ENCODE measurements around the gene RAB43. TPM values are rescaled to one million over a fixed set of nuclear protein-coding genes. Genes with fewer than 3 reads are reported as not detected.

Gene RAB43
- total RNA-seq, 1 donor from 2014 or later, result 0.36 TPM

DNA sequence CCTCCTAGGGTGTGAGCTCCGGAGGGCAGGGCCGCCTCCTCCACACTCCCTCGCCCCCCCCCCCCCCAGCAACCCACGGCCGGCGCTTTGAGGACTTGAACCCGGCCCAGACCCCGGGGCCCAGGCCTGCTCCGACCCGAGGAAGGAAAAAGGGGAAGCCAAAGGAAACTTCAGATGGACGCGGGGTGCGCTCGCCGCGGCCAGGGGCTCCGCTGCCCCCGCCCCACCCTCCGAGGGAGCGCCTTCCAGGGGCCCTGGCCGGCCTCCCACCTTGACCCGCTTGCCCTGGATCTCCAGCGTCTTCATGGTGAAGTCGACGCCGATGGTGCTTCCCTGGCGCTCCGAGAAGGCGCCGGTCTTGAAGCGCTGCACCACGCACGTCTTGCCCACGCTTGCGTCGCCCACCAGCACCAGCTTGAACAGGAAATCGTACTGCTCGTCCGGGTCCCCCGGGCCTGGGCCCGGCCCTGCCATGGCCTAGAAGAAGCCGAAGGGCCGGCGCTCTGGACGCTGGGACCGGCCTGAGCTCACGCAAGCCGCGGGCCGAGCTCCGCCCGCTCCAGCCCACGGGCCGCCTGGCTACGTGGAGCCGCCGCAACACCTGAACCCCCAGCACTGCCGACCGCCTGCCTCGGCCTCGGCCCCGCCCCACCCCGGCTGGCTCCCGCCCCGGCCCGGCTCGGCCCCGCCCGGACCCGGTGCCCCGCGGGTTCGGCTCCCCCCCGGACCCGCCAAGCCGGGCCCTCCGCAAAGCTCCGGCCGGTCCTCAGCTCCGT is 400 bp downstream of the RAB43 start:
- Histone ChIP-seq H2AFZ (replicated peaks) (peak overlapping the region; percentile 93), H3K4me2 (peak overlapping the region; percentile 95), H3F3A (ENCODE audit: low read depth) (peaks cover 14% of the 10 kb centered on the region), H4K20me1 (ENCODE audit: low read depth) (peaks cover 30% of the 10 kb centered on the region), H3K27ac (no peak overlapping the region), H3K27me3 (no peaks in the 10 kb centered on the region), H3K4me3 (peak overlapping the region; percentile 70), H3K9ac (peak overlapping the region; percentile 62), H3K79me2 (ENCODE audit: low read depth) (peaks cover 26% of the 10 kb centered on the region), H3K36me3 (no peaks in the 10 kb centered on the region), H3K9me3 (ENCODE audit: low read depth) (no peaks in the 10 kb centered on the region), H3K4me1 (peaks cover 22% of the 10 kb centered on the region)
- Mint-ChIP-seq H3K9me3 (no peaks in the 10 kb centered on the region), H3K27me3 (ENCODE audit: insufficient read depth, low read depth) (no peaks in the 10 kb centered on the region), H3K4me3 (peak overlapping the region; percentile 85), H3K36me3 (peaks cover 2% of the 10 kb centered on the region), H3K27ac (no peak overlapping the region), H3K4me1 (peaks cover 37% of the 10 kb centered on the region)
- peak; percentile 51 for DNase-seq (ENCODE audit: low spot score)
- TF ChIP-seq, protein P1, sequence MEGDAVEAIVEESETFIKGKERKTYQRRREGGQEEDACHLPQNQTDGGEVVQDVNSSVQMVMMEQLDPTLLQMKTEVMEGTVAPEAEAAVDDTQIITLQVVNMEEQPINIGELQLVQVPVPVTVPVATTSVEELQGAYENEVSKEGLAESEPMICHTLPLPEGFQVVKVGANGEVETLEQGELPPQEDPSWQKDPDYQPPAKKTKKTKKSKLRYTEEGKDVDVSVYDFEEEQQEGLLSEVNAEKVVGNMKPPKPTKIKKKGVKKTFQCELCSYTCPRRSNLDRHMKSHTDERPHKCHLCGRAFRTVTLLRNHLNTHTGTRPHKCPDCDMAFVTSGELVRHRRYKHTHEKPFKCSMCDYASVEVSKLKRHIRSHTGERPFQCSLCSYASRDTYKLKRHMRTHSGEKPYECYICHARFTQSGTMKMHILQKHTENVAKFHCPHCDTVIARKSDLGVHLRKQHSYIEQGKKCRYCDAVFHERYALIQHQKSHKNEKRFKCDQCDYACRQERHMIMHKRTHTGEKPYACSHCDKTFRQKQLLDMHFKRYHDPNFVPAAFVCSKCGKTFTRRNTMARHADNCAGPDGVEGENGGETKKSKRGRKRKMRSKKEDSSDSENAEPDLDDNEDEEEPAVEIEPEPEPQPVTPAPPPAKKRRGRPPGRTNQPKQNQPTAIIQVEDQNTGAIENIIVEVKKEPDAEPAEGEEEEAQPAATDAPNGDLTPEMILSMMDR (IDR thresholded peaks at IDR 0.05), result no peak
- TF ChIP-seq EZH2 (IDR thresholded peaks at IDR 0.05) (no peak), EZH2phosphoT487 (IDR thresholded peaks at IDR 0.05) (no peak)

DNA sequence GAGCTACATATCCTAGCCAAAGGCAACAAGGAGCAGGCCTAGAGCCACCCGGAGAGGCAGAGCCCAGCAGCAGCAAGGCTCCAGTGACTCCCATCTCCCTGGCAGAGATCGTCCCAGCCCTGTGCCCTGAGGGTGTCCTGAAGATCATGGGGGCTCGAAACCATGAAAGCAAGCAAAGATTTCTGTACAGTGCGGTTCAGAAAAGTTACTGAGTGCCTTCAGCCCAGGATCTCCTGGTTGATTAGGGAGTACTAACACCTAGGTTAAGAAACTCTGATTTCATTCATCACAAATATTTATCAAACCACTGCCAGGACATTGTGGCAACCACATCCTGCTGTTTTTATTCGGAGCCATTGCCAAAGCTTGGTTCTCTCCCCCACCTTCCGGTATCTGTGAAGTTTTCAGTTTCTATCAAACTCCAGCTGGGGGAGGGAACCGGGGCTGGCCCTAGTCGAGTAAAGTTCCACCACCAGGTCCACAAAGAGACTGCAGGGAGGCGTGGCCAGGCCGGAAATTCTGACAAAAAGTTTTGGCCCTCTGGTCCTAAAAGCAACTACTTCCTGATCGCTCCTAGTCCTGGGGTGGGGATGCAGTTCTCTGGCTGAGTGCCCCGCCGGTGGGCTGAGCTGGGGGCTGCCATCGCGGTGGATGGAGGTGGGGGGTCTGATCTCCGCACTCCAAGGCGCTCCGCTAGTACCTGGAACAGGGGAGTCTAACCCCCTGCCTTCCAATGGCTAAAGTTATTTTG is 1.2 kb downstream of the RAB43 start:
- Histone ChIP-seq H3K9me3 (ENCODE audit: low read depth) (no peaks in the 10 kb centered on the region), H2AFZ (replicated peaks) (peak overlapping the region; percentile 93), H4K20me1 (ENCODE audit: low read depth) (peaks cover 30% of the 10 kb centered on the region), H3K27me3 (no peaks in the 10 kb centered on the region), H3K36me3 (no peaks in the 10 kb centered on the region), H3F3A (ENCODE audit: low read depth) (peaks cover 16% of the 10 kb centered on the region), H3K79me2 (ENCODE audit: low read depth) (peaks cover 26% of the 10 kb centered on the region), H3K4me1 (peaks cover 22% of the 10 kb centered on the region), H3K4me2 (peak overlapping the region; percentile 95), H3K9ac (peak overlapping the region; percentile 62), H3K4me3 (peak overlapping the region; percentile 70), H3K27ac (no peak overlapping the region)
- DNase-seq (ENCODE audit: low spot score), result peak; percentile 80
- Mint-ChIP-seq H3K4me1 (peaks cover 41% of the 10 kb centered on the region), H3K4me3 (peak overlapping the region; percentile 85), H3K27ac (peak overlapping the region; percentile 4), H3K9me3 (no peaks in the 10 kb centered on the region), H3K27me3 (ENCODE audit: insufficient read depth, low read depth) (no peaks in the 10 kb centered on the region), H3K36me3 (peaks cover 2% of the 10 kb centered on the region)
- TF ChIP-seq EZH2phosphoT487 (IDR thresholded peaks at IDR 0.05), result no peak
- TF ChIP-seq, protein P1 (IDR thresholded peaks at IDR 0.05), result peak; percentile 20

DNA sequence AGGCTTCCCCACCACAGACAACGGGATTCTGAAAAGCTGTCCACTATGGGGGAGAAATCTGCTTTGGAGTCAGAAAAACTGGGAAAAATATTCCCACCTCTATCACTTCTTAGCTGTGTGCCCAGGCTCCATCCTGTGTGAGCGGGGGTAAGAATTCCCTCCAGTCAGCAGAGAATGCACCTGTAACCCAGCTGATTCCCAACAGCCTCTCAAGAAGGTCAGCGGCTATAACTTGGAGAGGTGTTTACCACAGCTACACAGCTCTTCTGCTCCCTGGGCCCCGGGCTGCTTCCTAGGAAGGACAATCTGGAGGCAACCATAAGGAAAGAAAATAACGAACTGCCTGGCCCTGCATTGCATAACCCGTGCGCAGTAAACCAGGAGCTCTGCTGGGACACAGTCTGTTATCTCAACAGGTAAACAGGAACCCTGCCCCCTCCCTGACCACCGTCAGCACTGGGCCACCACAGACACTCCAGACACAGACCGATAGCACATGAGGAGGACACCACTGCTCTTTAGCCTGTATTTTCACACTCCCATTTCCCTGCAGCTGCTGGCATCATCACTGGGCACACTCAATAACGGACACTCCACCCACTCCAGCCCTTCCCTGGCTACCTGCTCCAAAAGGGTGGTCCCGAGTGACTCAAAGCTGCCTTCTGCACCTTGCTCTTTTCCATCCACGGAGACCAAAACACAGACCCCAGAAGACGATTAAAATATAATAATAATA is 2.1 kb downstream of the RAB43 start:
- no peak for DNase-seq (ENCODE audit: low spot score)
- Histone ChIP-seq H3K4me1 (peaks cover 28% of the 10 kb centered on the region), H4K20me1 (ENCODE audit: low read depth) (peaks cover 30% of the 10 kb centered on the region), H3K79me2 (ENCODE audit: low read depth) (peaks cover 26% of the 10 kb centered on the region), H3F3A (ENCODE audit: low read depth) (peaks cover 16% of the 10 kb centered on the region), H3K36me3 (no peaks in the 10 kb centered on the region), H3K27me3 (no peaks in the 10 kb centered on the region), H2AFZ (replicated peaks) (no peak overlapping the region), H3K9ac (no peak overlapping the region), H3K9me3 (ENCODE audit: low read depth) (no peaks in the 10 kb centered on the region), H3K4me2 (peak overlapping the region; percentile 95), H3K27ac (no peak overlapping the region), H3K4me3 (peak overlapping the region; percentile 70)
- no peaks in the 10 kb centered on the region for H3K27me3 Mint-ChIP-seq (ENCODE audit: insufficient read depth, low read depth)
- peaks cover 41% of the 10 kb centered on the region for H3K4me1 Mint-ChIP-seq
- peaks cover 2% of the 10 kb centered on the region for H3K36me3 Mint-ChIP-seq
- no peak overlapping the region for H3K27ac Mint-ChIP-seq
- H3K9me3 Mint-ChIP-seq, result no peaks in the 10 kb centered on the region
- TF ChIP-seq EZH2 (IDR thresholded peaks at IDR 0.05), result no peak
- peak overlapping the region; percentile 85 for H3K4me3 Mint-ChIP-seq
